SK-N-SH (cell line): ENCODE results near the gene KIRREL1. TPM values are rescaled to one million over a fixed set of nuclear protein-coding genes. Genes with fewer than 3 reads are reported as not detected.

Experiments used
- CTCF ChIA-PET: fragments of 300-600, 350-600 bp; formaldehyde crosslinking; extraction: SDS; loops from one replicate; lab custom pipeline; 2021; lab: Yijun Ruan, JAX
- POLR2A ChIA-PET: fragments of 350-600 bp; sonication (Branson Sonifier 250); formaldehyde crosslinking; extraction: SDS; loops from one replicate; lab custom pipeline; 2020; ENCODE audit warnings: antibody characterized with exemption, inconsistent platforms; lab: Yijun Ruan, JAX
- DNase-seq: peaks from one replicate; pipeline ENCODE4 v3.0.0; 2012
- H2AFZ ChIP-seq: fragments of 200-600 bp; sonication (generic); 2 replicates; pipeline ENCODE4 v1.8.1; 2016; ENCODE audit warnings: antibody characterized with exemption, mild to moderate bottlenecking, low read depth
- H3F3A ChIP-seq: fragments of 200-600 bp; sonication (generic); replicated peaks from 2 replicates; pipeline ENCODE3; 2016; ENCODE audit warnings: antibody characterized with exemption, mild to moderate bottlenecking; ENCODE audit not compliant: insufficient read depth
- H3K27ac ChIP-seq, 2 experiments: fragments of 200-500 bp in 1 of 2; fragments of 200-600 bp in 1 of 2; sonication (Bioruptor generic) in 1 of 2; sonication (generic), shearing (Covaris generic) in 1 of 2; 2 replicates each; pipeline versions ENCODE4 v1.5.1 to v1.6.1; 2014 to 2016; ENCODE audit warnings: low read depth in 2 of 2, inconsistent platforms in 1 of 2, low read length in 1 of 2, mild to moderate bottlenecking in 1 of 2, mixed read lengths in 1 of 2
- H3K27me3 ChIP-seq: fragments of 200-600 bp; sonication (generic), shearing (Covaris generic); 2 replicates; pipeline ENCODE4 v1.6.1; 2016; ENCODE audit warnings: mixed run types; ENCODE audit not compliant: insufficient read depth
- H3K36me3 ChIP-seq, 2 experiments: fragments of 200-500 bp in 1 of 2; fragments of 200-600 bp in 1 of 2; sonication (Bioruptor generic) in 1 of 2; sonication (generic) in 1 of 2; replicated peaks in 1 of 2; 2 replicates each; pipeline versions ENCODE3 to v1.5.1; 2014 to 2016; ENCODE audit warnings: low read length in 1 of 2, mild to moderate bottlenecking in 1 of 2; ENCODE audit not compliant: insufficient read depth in 2 of 2, control insufficient read depth in 1 of 2
- H3K4me1 ChIP-seq, 2 experiments: fragments of 200-500 bp in 1 of 2; fragments of 200-600 bp in 1 of 2; sonication (Bioruptor generic) in 1 of 2; sonication (generic), shearing (Covaris generic) in 1 of 2; 2 replicates each; pipeline versions ENCODE4 v1.5.1 to v1.6.1; 2014 to 2016; ENCODE audit warnings: low read depth in 1 of 2, low read length in 1 of 2, mixed run types in 1 of 2; ENCODE audit not compliant: insufficient read depth in 2 of 2, control insufficient read depth in 1 of 2
- H3K4me2 ChIP-seq: fragments of 200-600 bp; sonication (generic), shearing (Covaris generic); 2 replicates; pipeline ENCODE4 v1.6.1; 2017; ENCODE audit warnings: mixed run types
- H3K4me3 ChIP-seq, 2 experiments: fragments of 200-500 bp in 1 of 2; fragments of 200-600 bp in 1 of 2; sonication (Bioruptor generic) in 1 of 2; sonication (generic), shearing (Covaris generic) in 1 of 2; 2 replicates each; pipeline versions ENCODE4 v1.5.1 to v1.8.1; 2014 to 2016; ENCODE audit warnings: low read depth in 2 of 2, inconsistent platforms in 1 of 2, low read length in 1 of 2, mild to moderate bottlenecking in 1 of 2, mixed read lengths in 1 of 2, moderate library complexity in 1 of 2
- H3K79me2 ChIP-seq: fragments of 200-600 bp; sonication (generic); 2 replicates; pipeline ENCODE4 v1.8.1; 2017; ENCODE audit warnings: mild to moderate bottlenecking; ENCODE audit not compliant: insufficient read depth
- H3K9ac ChIP-seq: fragments of 200-600 bp; sonication (generic); 2 replicates; pipeline ENCODE4 v1.6.1; 2017; ENCODE audit warnings: mixed run types
- H3K9me2 ChIP-seq: fragments of 200-600 bp; sonication (generic); 2 replicates; pipeline ENCODE4 v1.6.1; 2017; ENCODE audit warnings: mixed run types
- H3K9me3 ChIP-seq: fragments of 200-600 bp; sonication (generic); 2 replicates; pipeline ENCODE4 v1.6.1; 2017; ENCODE audit warnings: mixed run types, mild to moderate bottlenecking, moderate library complexity
- H4K20me1 ChIP-seq: fragments of 200-600 bp; sonication (generic); 2 replicates; pipeline ENCODE4 v1.6.1; 2017; ENCODE audit warnings: mild to moderate bottlenecking, mixed run types; ENCODE audit not compliant: insufficient read depth
- CTCF ChIP-seq: fragments of 200-600 bp; sonication (generic); IDR thresholded peaks from 2 replicates; pipeline ENCODE4 v1.6.1; 2017; ENCODE audit warnings: antibody characterized with exemption, mild to moderate bottlenecking, moderate library complexity
- EP300 ChIP-seq, 2 experiments: IDR thresholded peaks; 2 replicates each; pipeline versions ENCODE4 v1.4.0 to v1.6.1; 2012; ENCODE audit warnings: borderline replicate concordance in 1 of 2, low read depth in 1 of 2, low read length in 1 of 2
- EZH2phosphoT487 ChIP-seq: fragments of 200-600 bp; sonication (generic); IDR thresholded peaks from 2 replicates; pipeline ENCODE4 v1.6.1; 2017; ENCODE audit warnings: low read depth, mixed run types, mild to moderate bottlenecking, antibody characterized with exemption, moderate library complexity, borderline replicate concordance
- FOSL2 ChIP-seq: IDR thresholded peaks from 2 replicates; pipeline ENCODE4 v1.4.0; 2012; ENCODE audit warnings: low read depth, mild to moderate bottlenecking, moderate library complexity, borderline replicate concordance
- FOXJ3 ChIP-seq: sonication (generic); formaldehyde crosslinking; IDR thresholded peaks from 2 replicates; pipeline ENCODE4 v1.5.1; 2020; ENCODE audit warnings: mild to moderate bottlenecking, missing genetic modification reagents
- FOXM1 ChIP-seq: IDR thresholded peaks from 2 replicates; pipeline ENCODE4 v1.4.0; 2012; ENCODE audit warnings: low read depth, mild to moderate bottlenecking
- IRF3 ChIP-seq: fragments of 150-350 bp; IDR thresholded peaks from 2 replicates; pipeline ENCODE4 v1.6.1; 2016; ENCODE audit warnings: mild to moderate bottlenecking, low read depth, low read length
- MEF2A ChIP-seq: IDR thresholded peaks from 2 replicates; pipeline ENCODE4 v1.4.0; 2012; ENCODE audit warnings: low read depth, borderline replicate concordance
- NFIC ChIP-seq: IDR thresholded peaks from 2 replicates; pipeline ENCODE4 v1.4.0; 2012; ENCODE audit warnings: borderline replicate concordance
- NRF1 ChIP-seq: IDR thresholded peaks from 2 replicates; pipeline ENCODE4 v1.6.1; 2012; ENCODE audit warnings: low read depth, mild to moderate bottlenecking, low read length
- POLR2AphosphoS5 ChIP-seq: IDR thresholded peaks from 2 replicates; pipeline ENCODE4 v1.6.1; 2012; ENCODE audit warnings: low read depth, low read length
- RAD21 ChIP-seq: IDR thresholded peaks from 2 replicates; pipeline ENCODE4 v1.6.1; 2012; ENCODE audit warnings: mild to moderate bottlenecking, low read length
- RCOR1 ChIP-seq: fragments of 150-350 bp; IDR thresholded peaks from 2 replicates; pipeline ENCODE4 v1.6.1; 2017; ENCODE audit warnings: antibody characterized with exemption, low read length
- RXRA ChIP-seq: IDR thresholded peaks from 2 replicates; pipeline ENCODE4 v1.4.0; 2012; ENCODE audit warnings: low read depth, mild to moderate bottlenecking, borderline replicate concordance
- SMC3 ChIP-seq: IDR thresholded peaks from 2 replicates; pipeline ENCODE4 v1.6.1; 2012; ENCODE audit warnings: low read depth, low read length, improper control_type of control experiment
- TCF12 ChIP-seq: IDR thresholded peaks from 2 replicates; pipeline ENCODE4 v1.4.0; 2012
- TEAD4 ChIP-seq: IDR thresholded peaks from 2 replicates; pipeline ENCODE4 v1.4.0; 2012; ENCODE audit warnings: mild to moderate bottlenecking, borderline replicate concordance; ENCODE audit not compliant: insufficient read depth
- YY1 ChIP-seq: IDR thresholded peaks from 2 replicates; pipeline ENCODE4 v1.4.0; 2012; ENCODE audit warnings: low read depth, mild to moderate bottlenecking
- WGBS: methylation state at CpG from one replicate; pipeline ENCODE4 v1.1.6; 2017; ENCODE audit warnings: low lambda C conversion rate; 5-methylcytosine and 5-hydroxymethylcytosine counted together
- polyA plus RNA-seq, 3 experiments: library from polyadenylated mRNA; depleted of rRNA; stranded (reverse); fragments of >200 nt; gene quantifications; 2 replicates each; pipeline ENCODE4 v1.2.3, GENCODE V29; 2012
- TF ChIP-seq, protein P1 (sequence below): IDR thresholded peaks from 2 replicates; pipeline ENCODE4 v1.4.0; 2012; ENCODE audit warnings: low read depth

The KIRREL1 gene
- polyA plus RNA-seq, 1 of the 3 experiments (the other 2 are of a cell fraction) = 47.8 TPM

DNA sequence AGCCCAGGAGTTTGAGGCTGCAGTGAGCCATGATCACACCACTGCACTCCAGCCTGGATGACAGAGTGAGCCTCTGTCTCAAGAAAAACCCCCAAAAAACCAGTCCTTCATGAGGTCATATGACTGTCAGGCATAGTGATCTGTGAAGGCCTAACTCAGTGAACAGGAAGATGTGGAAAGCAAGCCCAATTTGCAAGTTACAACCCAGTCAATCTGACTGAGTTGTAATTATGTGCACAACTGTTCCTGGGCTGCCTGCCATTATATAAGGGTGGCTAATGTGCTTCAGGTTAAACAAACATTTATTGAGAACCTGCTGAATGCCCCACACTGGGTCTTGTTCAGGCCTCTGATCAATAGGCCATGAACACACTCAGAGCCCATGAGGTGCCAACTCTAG is 38.2 kb upstream of the KIRREL1 start:
- H3K4me1 ChIP-seq = no peaks in the 10 kb centered on the region
- no peak overlapping the region for H3K4me3 ChIP-seq
- CTCF ChIA-PET = no interaction called here
- no peak overlapping the region for H3K4me2 ChIP-seq
- H3F3A ChIP-seq = no peaks in the 10 kb centered on the region
- H3K27me3 ChIP-seq = peaks cover 86% of the 10 kb centered on the region
- H4K20me1 ChIP-seq = no peaks in the 10 kb centered on the region
- H3K9me3 ChIP-seq = no peaks in the 10 kb centered on the region
- no peaks in the 10 kb centered on the region for H3K36me3 ChIP-seq
- H3K9ac ChIP-seq = no peak overlapping the region
- H3K9me2 ChIP-seq = no peaks in the 10 kb centered on the region
- POLR2A ChIA-PET = no interaction called here
- no peak overlapping the region for H2AFZ ChIP-seq
- no peaks in the 10 kb centered on the region for H3K79me2 ChIP-seq
- no peak for TF ChIP-seq RAD21
- TF ChIP-seq FOXM1 = no peak
- no peak for TF ChIP-seq CTCF
- TF ChIP-seq RXRA = no peak
- no peak for TF ChIP-seq NRF1
- no peak for TF ChIP-seq FOSL2
- no peak for TF ChIP-seq POLR2AphosphoS5
- TF ChIP-seq YY1 = no peak
- TF ChIP-seq EP300 (IDR thresholded peaks at IDR 0.05; ENCODE audit: borderline replicate concordance in 1 of 2, low read depth in 1 of 2, low read length in 1 of 2) = no peak
- TF ChIP-seq FOXJ3 (CRISPR knock-in tag) = no peak
- no peak for TF ChIP-seq NFIC
- no peak for TF ChIP-seq MEF2A
- no peak for TF ChIP-seq RCOR1
- TF ChIP-seq, all 33 proteins: peak for 0
- H3K27ac ChIP-seq = no peak overlapping the region
- no peak for DNase-seq

DNA sequence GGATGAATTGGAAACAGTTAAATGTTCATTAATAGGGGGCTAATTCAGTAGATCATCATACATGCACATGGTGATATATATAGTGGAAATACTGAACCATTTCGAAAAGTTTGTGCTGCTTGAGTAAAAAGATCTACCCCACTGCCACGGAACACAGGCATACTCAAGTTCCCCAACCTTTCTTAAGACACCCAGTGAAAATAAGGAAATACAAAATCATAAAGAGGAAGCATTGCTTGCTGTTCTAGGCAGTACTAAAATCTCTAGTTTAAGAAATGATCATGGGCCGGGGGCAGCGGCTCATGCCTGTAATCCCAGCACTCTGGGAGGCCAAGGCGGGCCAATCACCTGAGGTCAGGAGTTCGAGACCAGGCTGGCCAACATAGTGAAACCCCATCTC is 37.6 kb upstream of the KIRREL1 start:
- Histone ChIP-seq H3K4me3 (no peak overlapping the region), H3K36me3 (no peaks in the 10 kb centered on the region), H3K79me2 (no peaks in the 10 kb centered on the region), H3K9me2 (no peaks in the 10 kb centered on the region), H3K27ac (no peak overlapping the region), H2AFZ (no peak overlapping the region), H3K27me3 (peaks cover 84% of the 10 kb centered on the region), H3F3A (no peaks in the 10 kb centered on the region), H4K20me1 (no peaks in the 10 kb centered on the region), H3K4me1 (no peaks in the 10 kb centered on the region), H3K4me2 (no peak overlapping the region), H3K9ac (no peak overlapping the region), H3K9me3 (no peaks in the 10 kb centered on the region)
- TF ChIP-seq IRF3 = no peak
- TF ChIP-seq RAD21 = no peak
- no peak for TF ChIP-seq EZH2phosphoT487
- no peak for TF ChIP-seq TEAD4
- TF ChIP-seq SMC3 = no peak
- TF ChIP-seq, protein P1, sequence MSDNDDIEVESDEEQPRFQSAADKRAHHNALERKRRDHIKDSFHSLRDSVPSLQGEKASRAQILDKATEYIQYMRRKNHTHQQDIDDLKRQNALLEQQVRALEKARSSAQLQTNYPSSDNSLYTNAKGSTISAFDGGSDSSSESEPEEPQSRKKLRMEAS = no peak
- TF ChIP-seq TCF12 = no peak
- ChIA-PET CTCF (interaction anchor here (1.8 kb wide), 1 partner anchor 169 kb away, joined by 6 read pairs; no protein-coding TSS in a partner anchor), POLR2A (no interaction called here)
- WGBS = 2% methylated on average over 5 of the region's 6 CpGs
- DNase-seq = no peak
